NCI-H1436 treated with DMSO at 0.1 percent for 48 hours (cell line): ENCODE data around the gene DCC.

Source experiments
- DNase-seq: peaks from one replicate; lab custom pipeline; 2025; lab: John Stamatoyannopoulos, UW

The DCC gene

GRCh38 chr18:52907543-52908308 is 567.7 kb downstream of the DCC start:
- DNase-seq = no peak

GRCh38 chr18:52914148-52914547 is 574.2 kb downstream of the DCC start:
- no peak for DNase-seq

GRCh38 chr18:52920665-52921064 is 580.7 kb downstream of the DCC start:
- no peak for DNase-seq

DNA sequence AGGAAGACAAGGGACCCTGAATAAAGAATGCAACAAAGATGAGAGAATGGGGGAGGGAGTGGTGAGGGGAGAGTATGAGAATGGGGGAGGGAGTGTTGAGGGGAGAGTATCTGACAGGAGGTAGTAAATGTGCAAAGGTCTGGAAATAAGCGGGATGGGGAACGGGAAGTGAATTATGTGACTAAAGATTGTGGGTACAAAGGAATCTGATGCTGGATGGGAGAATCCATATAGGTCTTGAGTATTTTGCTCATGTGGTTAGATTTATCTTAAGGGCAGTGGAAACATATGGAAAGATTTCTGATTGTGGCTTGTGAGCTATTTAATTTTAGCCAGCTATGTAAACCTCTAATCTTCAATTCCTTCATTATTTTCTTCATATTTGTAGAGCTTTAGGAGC is 593.4 kb downstream of the DCC start:
- no peak for DNase-seq

GRCh38 chr18:52936931-52937330 is 596.9 kb downstream of the DCC start:
- DNase-seq = no peak

GRCh38 chr18:52937840-52938239 is 597.8 kb downstream of the DCC start:
- no peak for DNase-seq

GRCh38 chr18:52945552-52945951 is 605.6 kb downstream of the DCC start:
- DNase-seq = no peak

DNA sequence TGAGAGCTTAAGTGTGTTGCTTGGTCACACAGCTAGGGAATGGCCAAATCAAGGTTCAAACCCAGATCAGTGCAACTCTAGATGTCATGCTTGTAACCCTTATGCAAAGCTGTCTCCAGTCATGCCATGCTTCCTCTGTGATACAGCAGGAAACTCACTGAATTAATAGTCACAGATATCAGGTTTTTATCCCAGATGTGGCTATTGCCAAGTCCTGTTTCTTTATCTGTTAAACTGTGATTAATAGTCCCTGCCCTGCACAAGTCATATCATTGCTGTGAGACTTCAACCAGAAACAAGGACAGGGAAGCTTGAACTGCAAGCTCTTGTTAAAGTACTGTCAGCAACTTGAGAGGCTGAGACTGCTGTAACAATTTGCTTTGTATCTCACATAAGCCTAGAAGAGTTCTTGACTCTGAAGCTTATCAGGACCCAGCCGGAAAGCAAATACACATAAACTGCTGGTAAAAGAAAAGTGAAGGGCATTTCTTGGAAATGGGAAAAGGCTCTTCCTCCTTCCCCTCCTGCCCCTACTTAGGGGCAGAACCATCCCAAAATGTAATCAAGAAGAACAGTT is 609.0 kb downstream of the DCC start:
- DNase-seq = no peak

DNA sequence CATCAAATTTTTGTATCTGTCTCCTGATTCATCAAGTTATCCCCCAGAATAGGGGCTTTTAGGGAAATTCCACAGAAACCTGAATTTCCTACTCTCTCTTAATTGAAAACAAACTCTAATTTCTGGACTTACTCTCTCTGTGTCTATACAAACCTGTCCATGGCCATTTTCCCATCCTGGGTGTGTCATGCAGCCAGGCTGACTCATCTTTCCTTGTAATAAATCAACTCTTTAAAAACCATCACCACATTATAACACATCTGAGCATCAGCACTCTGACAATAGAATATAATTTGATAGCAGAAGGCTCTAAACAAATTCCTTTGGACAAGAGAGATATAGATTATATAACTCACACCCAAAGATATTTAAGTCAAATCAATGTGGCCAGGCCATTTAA is 610.2 kb downstream of the DCC start:
- DNase-seq = no peak

DNA sequence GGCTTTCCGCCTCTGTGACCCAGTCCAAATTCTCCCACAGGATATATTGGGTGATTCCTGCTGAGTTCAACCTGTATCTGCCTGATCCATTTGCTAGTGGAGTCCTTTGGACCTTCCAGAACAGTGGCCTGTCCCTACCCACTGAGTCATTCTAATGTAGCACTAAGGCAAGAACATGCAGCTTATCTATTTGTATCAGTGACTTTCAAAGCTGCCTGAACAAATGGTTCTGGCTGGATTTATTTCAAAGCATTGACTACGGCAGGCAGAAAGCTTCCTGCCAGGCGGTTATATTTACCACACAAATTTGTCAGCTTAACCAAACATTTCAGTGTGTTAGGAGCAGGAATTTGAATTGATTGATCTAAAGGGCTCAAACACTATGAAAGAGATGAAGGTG is 613.4 kb downstream of the DCC start:
- DNase-seq = no peak

DNA sequence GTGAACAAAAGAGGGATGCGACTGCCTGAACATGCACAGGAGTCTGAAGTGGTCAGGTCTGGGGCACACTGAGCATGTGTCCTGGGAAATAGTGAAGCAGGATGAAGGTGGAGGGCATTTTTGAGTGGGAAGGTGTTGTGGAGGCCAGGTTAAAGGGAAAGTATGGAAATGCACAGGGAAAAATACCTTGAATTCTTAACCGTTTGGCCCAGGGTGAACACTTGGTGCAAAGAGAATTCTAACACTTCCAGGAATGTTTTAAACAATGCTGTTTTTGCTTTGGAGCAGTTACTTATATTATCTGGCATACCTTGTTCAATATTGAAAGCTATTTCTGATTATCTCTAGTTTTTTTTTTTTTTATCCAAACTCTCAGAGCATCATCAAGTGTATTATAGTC is 623.5 kb downstream of the DCC start:
- DNase-seq = no peak

DNA sequence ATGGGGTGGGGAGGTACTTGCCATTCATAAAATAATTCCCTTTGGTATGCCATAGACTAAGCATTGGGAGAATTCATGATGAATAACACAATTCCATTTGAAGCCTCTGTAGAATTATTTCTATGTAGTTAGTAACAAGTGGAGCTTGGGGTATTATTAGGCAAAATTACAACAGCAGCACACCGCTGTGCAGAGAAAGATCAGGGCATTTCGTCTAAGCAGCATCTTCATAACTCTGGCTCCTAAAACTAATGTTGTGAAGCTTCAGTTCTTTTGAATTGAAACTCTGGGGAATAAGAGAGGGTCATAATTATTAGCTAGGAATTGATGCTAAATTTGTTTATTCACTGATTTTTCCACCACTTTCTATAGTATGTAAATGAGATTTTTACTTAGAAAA is 630.7 kb downstream of the DCC start:
- DNase-seq = no peak

- DNase-seq = no peak
Measured at GRCh38 chr18:52971097-52971496, 631.1 kb downstream of the DCC start.

GRCh38 chr18:52979892-52980291 is 639.9 kb downstream of the DCC start:
- DNase-seq = no peak

DNA sequence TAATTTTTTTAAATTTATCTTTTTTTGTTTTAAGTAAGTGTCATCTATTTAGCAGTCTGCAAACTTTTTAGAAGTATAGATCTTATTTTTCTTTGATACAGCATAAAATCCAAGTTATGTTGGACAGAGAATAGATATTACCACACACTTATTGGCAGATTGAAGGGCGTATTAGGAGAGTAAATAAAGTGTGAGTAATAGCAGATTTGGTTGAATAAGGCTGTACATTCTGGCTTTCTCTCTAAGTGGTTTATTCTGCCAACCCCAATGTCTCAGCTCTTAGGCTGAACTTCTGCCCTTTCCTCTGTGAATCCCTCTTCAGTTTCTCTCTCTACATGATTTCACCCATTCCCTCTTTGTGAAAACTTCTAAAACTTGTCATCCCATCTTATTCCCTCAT is 651.2 kb downstream of the DCC start:
- DNase-seq = no peak

- DNase-seq = no peak
Measured at GRCh38 chr18:52992041-52992440, 652.0 kb downstream of the DCC start.

DNA sequence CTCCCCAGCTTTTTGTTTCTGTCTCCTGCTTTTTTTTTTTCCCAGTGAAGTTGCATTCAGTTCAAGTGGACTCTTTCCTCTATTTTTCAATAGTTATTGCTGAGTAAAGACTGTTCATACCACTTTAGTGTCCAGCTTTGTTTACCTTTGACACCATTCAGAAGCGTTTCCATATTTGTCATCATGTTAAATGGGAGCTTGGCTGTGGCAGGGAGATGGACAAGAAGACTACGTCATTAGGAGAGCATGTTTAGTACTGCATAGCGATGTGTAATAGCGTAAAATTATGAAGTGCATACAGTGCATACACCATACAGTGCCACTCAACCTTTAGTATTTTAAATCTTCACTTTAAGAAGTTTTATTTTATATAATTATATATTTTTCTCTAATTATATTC is 655.9 kb downstream of the DCC start:
- DNase-seq = no peak

DNA sequence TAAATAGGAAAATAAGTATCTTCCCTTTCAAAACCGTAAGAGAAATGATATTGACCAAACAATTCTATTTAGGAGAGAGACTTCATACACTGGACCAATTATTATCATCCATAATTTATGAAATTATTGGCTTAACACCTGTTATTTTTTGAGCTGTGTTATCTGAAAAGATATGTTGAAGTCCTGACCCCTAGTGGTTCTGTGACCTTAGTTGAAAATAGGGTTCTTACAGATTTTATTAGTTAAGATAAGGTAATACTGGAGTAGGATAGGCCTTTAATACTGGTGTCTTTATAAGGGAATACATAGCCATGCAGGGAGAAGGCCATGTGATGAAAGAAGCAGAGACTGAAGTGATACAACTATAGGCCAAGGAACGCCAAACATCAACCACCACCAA is 659.6 kb downstream of the DCC start:
- no peak for DNase-seq

DNA sequence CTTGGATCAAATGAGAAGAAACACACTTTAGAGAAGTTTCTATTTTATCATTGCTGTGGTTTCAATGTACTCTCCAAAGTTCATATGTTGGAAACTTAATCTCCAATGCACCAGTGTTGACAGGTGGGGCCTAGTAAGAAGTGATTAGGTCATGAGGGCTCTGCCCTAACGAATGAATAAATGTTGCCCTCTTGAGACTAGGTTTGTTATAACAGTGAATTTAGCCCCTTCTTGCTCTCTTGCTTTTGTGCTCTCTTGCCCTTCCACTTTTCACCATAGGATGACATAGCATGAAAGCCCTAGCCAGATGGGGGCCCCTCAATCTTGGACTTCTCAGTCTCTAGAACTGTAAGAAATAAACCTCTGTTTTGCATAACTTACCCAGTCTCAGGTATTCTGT is 664.8 kb downstream of the DCC start:
- no peak for DNase-seq

- DNase-seq = no peak
Measured at GRCh38 chr18:53018791-53019190, 678.8 kb downstream of the DCC start.

- no peak for DNase-seq
Measured at GRCh38 chr18:53025247-53025646, 685.2 kb downstream of the DCC start.

DNA sequence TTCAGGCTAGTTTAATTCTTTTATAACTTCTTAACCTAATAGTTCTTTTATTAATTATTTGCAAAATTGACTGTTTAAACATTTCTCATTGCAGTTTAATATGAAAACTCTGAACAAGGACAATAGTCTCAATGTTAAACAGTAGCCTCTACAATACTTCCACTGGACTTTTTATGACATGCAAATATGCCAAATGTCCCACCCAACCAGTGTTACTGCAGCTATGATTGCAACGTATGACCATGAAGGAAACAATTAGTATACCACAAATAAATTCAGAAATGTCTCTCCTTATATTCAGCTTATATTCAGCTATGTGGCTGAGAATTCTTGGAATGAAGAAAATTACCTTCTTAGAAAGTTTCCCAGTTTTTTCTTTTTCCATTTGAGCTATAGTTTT is 688.6 kb downstream of the DCC start:
- no peak for DNase-seq

- DNase-seq = no peak
Measured at GRCh38 chr18:53033128-53033527, 693.1 kb downstream of the DCC start.

DNA sequence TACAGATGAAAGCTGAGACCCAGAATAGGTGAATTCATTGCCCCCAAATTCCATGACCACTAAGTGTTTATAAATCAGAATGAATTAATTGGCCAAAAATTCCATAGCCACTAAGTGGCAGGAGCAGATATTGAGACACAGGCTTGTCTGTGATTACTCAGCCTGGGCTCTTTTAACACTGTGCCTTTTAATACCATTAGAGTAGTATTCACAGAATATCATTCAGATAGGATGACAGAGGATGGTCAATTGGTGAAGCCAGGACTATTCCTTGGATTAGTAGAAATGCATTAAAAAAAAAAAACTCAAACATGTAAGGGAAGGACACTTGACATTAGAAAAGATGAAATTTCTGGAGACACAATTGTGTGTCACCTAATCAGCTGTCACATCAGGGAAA is 698.6 kb downstream of the DCC start:
- DNase-seq = no peak
